ENCODE results near the gene ESPN. TPM values are rescaled to one million over a fixed set of nuclear protein-coding genes. Genes with fewer than 3 reads are reported as not detected.

The ESPN gene
- total RNA-seq, 4 donors from 2014 or later, result 0.33 to 1.0 (median 1.0) TPM; not detected in 1

GRCh38 chr1:6509919-6510291 is 85.3 kb downstream of the ESPN start:
- peaks cover 0 to 34% (median 0%) of the 10 kb centered on the region in 4 donors for H3K27me3 ChIP-seq
- WGBS, result 81% methylated on average over 3 of the region's 10 CpGs
- H3K27ac ChIP-seq (replicated peaks in 1 of 4), result no peak overlapping the region
- H3K9me3 ChIP-seq, result no peaks in the 10 kb centered on the region
- H3K4me3 ChIP-seq, result no peak overlapping the region
- DNase-seq (ENCODE audit: extremely low spot score), result no peak
- intact Hi-C loops (cut with DNase I), result no loop called here
- TF ChIP-seq POLR2A (IDR thresholded peaks at IDR 0.05; ENCODE audit: low read depth) (no peak), POLR2AphosphoS5 (IDR thresholded peaks at IDR 0.05) (no peak), CTCF (IDR thresholded peaks at IDR 0.05) (no peak), EP300 (IDR thresholded peaks at IDR 0.05) (no peak)
- no peaks in the 10 kb centered on the region for H3K36me3 ChIP-seq
- H3K4me1 ChIP-seq, result no peaks in the 10 kb centered on the region

GRCh38 chr1:6510493-6510892 is 85.9 kb downstream of the ESPN start:
- DNase-seq (ENCODE audit: extremely low spot score), result no peak
- intact Hi-C loops (cut with DNase I), result no loop called here
- Histone ChIP-seq H3K36me3 (no peaks in the 10 kb centered on the region), H3K27ac (replicated peaks in 1 of 4) (no peak overlapping the region), H3K27me3 (peaks cover 0 to 31% (median 0%) of the 10 kb centered on the region in 4 donors), H3K9me3 (no peaks in the 10 kb centered on the region), H3K4me3 (no peak overlapping the region), H3K4me1 (no peaks in the 10 kb centered on the region)
- no peak for TF ChIP-seq CTCF (IDR thresholded peaks at IDR 0.05)
- no peak for TF ChIP-seq EP300 (IDR thresholded peaks at IDR 0.05)
- TF ChIP-seq POLR2A (IDR thresholded peaks at IDR 0.05; ENCODE audit: low read depth), result no peak
- TF ChIP-seq POLR2AphosphoS5 (IDR thresholded peaks at IDR 0.05), result no peak
- WGBS, result 100% methylated on average over 5 of the region's 6 CpGs

Small RNA genes lying within 50 kb of the gene (small RNA-seq; reads per million reads assigned to genes)
- 0 reads per million in 3 donors for gene MIR4252

Other genes starting within 250 kb of the ESPN start
- gene CHD5, start 244.5 kb upstream of the ESPN start, total RNA-seq, result 10 to 100 TPM in 2 of 4 donors, 1 to 10 TPM in 2; 5.5 to 16.9 (median 12.0) TPM
- gene RPL22, start 225.2 kb upstream of the ESPN start, total RNA-seq, result 100 to 1,000 TPM; 150 to 225 (median 218) TPM
- gene RNF207, start 218.7 kb upstream of the ESPN start, total RNA-seq, result 10 to 100 TPM; 10.8 to 43.2 (median 20.2) TPM
- 10 to 100 TPM; 60.0 to 89.5 (median 77.8) TPM for gene ICMT, start 188.8 kb upstream of the ESPN start, total RNA-seq
- not detected for gene HES3, start 180.6 kb upstream of the ESPN start, total RNA-seq
- 10 to 100 TPM in 2 of 4 donors, 1 to 10 TPM in 2; 5.5 to 11.0 (median 9.3) TPM for gene GPR153, start 163.7 kb upstream of the ESPN start, total RNA-seq
- 10 to 100 TPM; 15.0 to 38.7 (median 28.6) TPM for gene ACOT7, start 31.0 kb upstream of the ESPN start, total RNA-seq
- gene HES2, start 4.9 kb upstream of the ESPN start, total RNA-seq, result not detected
- 1 to 10 TPM; 2.5 to 9.1 (median 9.1) TPM for gene TNFRSF25, start 41.4 kb downstream of the ESPN start, total RNA-seq
- 10 to 100 TPM in 2 of 4 donors, 1 to 10 TPM in 2; 5.8 to 18.1 (median 12.0) TPM for gene PLEKHG5, start 66.9 kb downstream of the ESPN start, total RNA-seq
- 10 to 100 TPM; 16.6 to 25.0 (median 21.1) TPM for gene NOL9, start 129.7 kb downstream of the ESPN start, total RNA-seq
- not detected for gene TAS1R1, start 130.5 kb downstream of the ESPN start, total RNA-seq
- 10 to 100 TPM; 15.0 to 24.9 (median 16.4) TPM for gene ZBTB48, start 155.2 kb downstream of the ESPN start, total RNA-seq
- 100 to 1,000 TPM in 3 of 4 donors, 10 to 100 TPM in 1; 98.4 to 184 (median 130) TPM for gene KLHL21, start 178.1 kb downstream of the ESPN start, total RNA-seq
- gene PHF13, start 189.0 kb downstream of the ESPN start, total RNA-seq, result 10 to 100 TPM; 16.6 to 32.1 (median 27.9) TPM
- gene THAP3, start 200.1 kb downstream of the ESPN start, total RNA-seq, result 10 to 100 TPM; 13.8 to 34.6 (median 25.0) TPM